ENCODE results near the gene FOXRED2.

GRCh38 chr22:36505998-36506635 lies 723 bp downstream of the FOXRED2 start:
- TF ChIP-seq CTCF (IDR thresholded peaks at IDR 0.05) (no peak), RCOR1 (IDR thresholded peaks at IDR 0.05; ENCODE audit: low read length) (no peak), CHD2 (IDR thresholded peaks at IDR 0.05; ENCODE audit: low read length, partially characterized antibody) (no peak), MAX (IDR thresholded peaks at IDR 0.05; ENCODE audit: low read depth) (no peak), MXI1 (IDR thresholded peaks at IDR 0.05; ENCODE audit: low read depth, low read length) (no peak), USF2 (IDR thresholded peaks at IDR 0.05; ENCODE audit: borderline replicate concordance, low read depth, low read length) (no peak)

All from SK-N-SH (cell line).